GM03348 (cell line): Measurements from ENCODE around the gene IMPG1.
A peak's percentile ranks its signal among the peaks of the same experiment; 100 is the strongest.
"Not testable (repeated sequence)": the region's sequence is repeated elsewhere in the genome, so short reads cannot be mapped to it uniquely, and the experiment has no call there.

Source experiments
- DNase-seq: peaks from one replicate; pipeline ENCODE4 v3.0.0; 2012; ENCODE audit warnings: low spot score

Gene IMPG1

GRCh38 chr6:75946146-75946831 lies 126.2 kb downstream of the IMPG1 start:
- DNase-seq, result no peak

- DNase-seq, result no peak
Observed at GRCh38 chr6:75943381-75943780, 129.1 kb downstream of the IMPG1 start.

GRCh38 chr6:75941509-75941908 lies 131.0 kb downstream of the IMPG1 start:
- DNase-seq, result no peak

GRCh38 chr6:75940564-75940963 lies 131.9 kb downstream of the IMPG1 start:
- no peak for DNase-seq

DNA sequence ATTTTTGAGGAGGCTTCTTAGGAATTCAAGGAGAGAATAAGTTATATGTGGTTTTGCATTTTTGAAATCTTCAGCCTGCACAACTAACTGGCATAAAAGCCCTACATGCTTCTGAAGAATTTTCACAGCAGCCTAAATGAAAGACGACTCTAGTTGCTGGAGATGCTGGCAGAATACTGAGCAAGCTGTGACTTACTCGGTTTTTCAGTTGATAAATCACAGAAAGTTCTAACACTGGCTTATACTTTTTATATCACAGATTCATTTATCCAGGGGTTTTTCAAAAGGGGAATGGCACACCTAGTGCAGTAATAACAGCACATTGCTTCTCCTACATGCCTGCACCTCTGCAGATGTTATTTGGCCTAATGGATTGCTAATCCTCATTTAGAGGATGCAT lies 134.6 kb downstream of the IMPG1 start:
- DNase-seq, result no peak

DNA sequence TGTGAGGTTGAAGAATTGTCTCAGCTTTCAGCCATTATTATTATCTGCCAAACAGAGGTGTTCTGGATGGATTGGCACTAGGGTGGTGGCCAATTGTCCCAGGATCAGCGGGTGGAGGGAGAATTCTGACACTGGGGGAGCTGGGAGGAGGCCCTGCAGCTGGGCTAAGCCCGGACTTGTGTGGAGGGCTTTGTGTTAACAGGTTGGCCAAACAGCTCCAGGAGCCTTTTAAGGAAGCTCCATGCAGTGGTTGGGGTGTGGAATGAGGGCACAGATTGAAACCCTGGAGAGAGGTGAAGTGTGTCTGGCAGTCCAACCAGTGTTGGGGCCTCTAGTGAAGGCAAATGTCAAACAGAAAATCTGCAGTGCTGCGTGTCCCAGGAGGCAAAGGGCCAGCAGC lies 135.8 kb downstream of the IMPG1 start:
- no peak for DNase-seq

- no peak for DNase-seq
Observed at GRCh38 chr6:75935473-75935793, 137.0 kb downstream of the IMPG1 start.

GRCh38 chr6:75934643-75935472 lies 137.6 kb downstream of the IMPG1 start:
- peak; percentile 84 for DNase-seq

DNA sequence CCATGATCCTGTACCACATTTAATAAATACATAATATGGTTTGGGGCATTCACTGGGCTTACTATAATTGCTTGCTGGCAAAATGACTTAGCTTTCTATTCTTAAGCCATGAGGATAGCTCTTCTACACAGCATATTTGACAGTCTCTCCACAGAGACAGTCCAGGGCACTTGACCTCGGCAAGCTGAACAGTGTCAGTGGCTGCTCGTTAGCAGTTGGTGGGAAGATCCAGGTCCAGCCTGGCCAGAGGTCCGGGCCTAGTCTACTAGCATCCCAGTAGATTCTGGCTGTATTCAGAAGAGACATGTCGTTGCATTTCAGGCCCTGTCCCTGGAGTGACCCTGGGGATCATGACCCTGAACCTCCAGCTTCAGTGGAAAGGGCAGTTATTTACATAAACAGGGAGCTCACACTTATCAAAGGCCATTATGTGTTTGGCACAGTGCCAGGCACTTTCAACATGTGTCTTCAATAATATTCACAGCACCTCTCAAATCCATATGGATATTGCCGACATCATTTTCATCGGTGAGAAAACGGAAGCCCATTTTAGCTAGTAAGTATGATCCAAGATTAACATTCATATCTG lies 139.0 kb downstream of the IMPG1 start:
- no peak for DNase-seq

GRCh38 chr6:75932067-75932466 lies 140.4 kb downstream of the IMPG1 start:
- no peak for DNase-seq

DNA sequence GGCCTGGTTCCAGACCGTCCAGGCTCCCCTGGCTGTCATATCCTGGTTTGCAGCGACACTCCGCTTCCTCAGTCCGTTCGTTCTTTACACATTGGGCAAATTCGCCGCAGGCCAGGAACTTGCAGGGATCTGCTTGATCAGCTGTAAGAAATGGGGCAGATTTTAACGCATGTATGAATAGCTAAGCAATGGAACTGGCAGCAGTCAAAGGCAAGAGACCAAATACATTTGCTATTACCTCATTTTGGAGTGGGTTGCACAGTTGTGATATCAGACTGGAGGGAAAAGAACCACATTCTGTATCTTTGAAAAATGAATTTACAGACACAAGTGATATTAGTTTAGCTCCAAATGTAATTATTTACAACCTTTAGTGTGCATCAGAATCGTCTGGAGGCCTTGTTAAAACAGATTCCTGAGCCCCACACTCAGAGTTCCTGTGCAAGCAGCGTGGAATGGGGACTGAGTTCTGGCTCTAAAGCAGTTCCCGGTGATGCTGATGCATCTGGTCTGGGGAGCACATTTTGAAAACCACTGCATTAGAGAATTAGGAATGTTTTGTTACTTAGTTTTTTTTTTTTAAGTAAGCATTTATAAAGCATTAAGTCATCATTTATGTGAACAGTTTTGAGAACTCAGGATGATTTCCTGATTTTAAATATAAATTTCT lies 141.3 kb downstream of the IMPG1 start:
- peak; percentile 12 for DNase-seq

DNA sequence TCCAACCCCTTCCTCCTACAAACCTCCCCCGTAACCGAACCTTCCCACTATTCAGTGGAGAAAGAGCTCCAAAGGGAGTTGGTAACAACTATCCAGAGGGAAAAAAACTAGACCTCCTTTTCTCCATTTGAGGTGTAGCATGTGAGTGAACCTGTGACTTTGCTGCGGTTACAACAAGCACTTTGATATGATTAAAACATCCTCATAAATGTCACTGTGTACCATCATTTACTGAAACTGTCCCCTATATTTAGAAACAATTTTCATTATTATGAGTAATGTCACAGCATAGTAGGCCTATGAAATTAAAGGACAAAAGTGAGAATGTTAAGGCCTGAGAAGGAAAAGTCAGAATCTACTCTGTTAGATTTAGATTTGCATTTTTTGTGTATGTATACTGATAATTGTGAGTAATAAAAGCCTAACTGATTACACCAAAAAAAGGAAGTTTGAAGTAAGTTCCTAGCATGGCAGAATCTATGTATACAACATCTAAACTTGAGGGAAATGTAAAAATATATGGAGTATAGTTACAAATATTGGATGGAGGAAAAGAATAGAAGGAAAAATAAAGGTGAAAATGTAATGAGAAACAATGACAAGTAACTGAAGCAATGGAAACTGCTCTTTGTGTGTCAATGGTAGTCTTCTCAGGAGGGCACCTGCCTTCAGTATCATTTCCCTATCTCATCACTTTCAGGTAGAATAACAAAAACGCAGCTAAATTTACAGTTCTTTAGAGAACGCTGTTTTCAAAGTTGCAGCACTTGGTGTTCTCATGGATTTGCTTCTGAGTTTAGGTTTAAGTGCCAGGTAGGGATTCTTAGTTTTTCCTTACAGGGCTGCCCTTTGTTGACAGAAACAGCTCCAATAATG lies 145.9 kb downstream of the IMPG1 start:
- DNase-seq, result no peak

GRCh38 chr6:75922226-75922625 lies 150.2 kb downstream of the IMPG1 start:
- no peak for DNase-seq

DNA sequence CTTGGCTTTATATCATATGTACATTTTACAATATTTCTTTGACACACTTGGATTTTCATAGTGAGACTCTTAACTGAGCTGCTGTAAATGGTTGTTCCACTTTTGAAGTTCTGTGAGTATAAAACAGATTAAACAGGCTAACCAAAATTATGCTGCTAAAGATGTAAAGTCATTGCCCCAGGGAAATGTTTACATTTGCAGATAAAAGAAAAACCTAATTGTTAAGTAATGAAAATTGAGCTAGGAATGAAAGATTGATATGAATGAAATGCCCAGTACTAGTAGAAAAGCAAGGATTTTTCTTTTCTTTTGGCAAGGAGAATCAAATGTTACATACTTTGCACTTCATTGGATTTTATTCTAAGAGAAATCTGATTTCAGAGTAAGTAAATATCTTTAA lies 159.4 kb downstream of the IMPG1 start:
- DNase-seq, result no peak

GRCh38 chr6:75907444-75907843 lies 165.0 kb downstream of the IMPG1 start:
- DNase-seq, result no peak

- DNase-seq, result no peak
Observed at GRCh38 chr6:75906871-75907270, 165.6 kb downstream of the IMPG1 start.

DNA sequence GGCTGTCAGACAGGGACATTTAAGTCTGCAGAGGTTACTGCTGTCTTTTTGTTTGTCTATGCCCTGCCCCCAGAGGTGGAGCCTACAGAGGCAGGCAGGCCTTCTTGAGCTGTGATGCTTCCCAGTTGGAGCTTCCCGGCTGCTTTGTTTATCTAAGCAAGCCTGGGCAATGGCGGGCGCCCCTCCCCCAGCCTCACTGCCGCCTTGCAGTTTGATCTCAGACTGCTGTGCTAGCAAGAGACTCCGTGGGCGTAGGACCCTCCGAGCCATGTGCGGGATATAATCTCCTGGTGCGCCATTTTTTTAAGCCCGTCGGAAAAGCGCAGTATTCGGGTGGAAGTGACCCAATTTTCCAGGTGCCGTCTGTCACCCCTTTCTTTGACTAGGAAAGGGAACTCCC lies 167.3 kb downstream of the IMPG1 start:
- DNase-seq, result not testable (repeated sequence)

DNA sequence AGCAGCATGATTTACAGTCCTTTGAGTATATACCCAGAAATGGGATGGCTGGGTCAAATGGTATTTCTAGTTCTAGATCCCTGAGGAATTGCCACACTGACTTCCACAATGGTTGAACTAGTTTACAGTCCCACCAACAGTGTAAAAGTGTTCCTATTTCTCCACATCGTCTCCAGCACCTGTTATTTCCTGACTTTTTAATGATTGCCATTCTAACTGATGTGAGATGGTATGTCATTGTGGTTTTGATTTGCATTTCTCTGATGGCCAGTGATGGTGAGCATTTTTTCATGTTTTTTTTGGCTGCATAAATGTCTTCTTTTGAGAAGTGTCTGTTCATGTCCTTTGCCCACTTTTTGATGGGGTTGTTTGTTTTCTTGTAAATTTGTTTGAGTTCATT lies 172.2 kb downstream of the IMPG1 start:
- DNase-seq, result not testable (repeated sequence)

DNA sequence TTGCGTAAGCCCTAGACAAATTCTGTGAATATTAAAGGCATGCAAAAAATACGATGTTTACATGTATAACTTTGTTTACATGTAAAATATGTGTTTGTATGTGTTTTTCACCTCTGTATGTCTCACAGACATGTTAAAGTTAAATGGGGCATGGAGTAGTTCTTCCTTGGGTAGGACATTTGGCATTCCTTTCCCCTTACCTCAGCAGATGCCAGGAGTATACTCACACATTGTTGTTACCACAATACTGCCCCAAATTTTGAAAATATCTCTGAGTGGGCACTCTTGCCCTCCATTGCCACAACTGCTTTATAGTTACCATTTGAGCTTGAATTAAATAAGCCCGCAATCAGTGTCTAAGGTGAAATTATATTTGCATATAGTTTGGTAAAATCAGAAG lies 175.9 kb downstream of the IMPG1 start:
- no peak for DNase-seq

DNA sequence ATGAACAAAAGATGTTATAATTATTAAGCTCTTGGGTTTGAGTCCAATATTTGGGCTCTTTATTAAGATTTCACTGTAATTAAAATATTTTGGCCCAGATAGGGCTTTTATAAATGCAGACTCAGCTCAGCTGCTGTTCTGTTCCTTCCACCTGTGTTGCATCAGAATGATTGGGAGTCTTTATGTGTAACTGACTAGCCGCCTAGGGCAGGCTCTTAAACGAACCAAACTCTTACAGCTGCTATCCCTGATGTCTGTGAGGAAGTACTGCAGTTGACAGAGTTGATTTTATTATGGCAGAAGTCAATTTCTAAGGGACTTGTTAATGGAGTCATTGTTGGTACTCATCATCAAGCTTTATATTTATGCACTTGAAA lies 178.7 kb downstream of the IMPG1 start:
- DNase-seq, result no peak

DNA sequence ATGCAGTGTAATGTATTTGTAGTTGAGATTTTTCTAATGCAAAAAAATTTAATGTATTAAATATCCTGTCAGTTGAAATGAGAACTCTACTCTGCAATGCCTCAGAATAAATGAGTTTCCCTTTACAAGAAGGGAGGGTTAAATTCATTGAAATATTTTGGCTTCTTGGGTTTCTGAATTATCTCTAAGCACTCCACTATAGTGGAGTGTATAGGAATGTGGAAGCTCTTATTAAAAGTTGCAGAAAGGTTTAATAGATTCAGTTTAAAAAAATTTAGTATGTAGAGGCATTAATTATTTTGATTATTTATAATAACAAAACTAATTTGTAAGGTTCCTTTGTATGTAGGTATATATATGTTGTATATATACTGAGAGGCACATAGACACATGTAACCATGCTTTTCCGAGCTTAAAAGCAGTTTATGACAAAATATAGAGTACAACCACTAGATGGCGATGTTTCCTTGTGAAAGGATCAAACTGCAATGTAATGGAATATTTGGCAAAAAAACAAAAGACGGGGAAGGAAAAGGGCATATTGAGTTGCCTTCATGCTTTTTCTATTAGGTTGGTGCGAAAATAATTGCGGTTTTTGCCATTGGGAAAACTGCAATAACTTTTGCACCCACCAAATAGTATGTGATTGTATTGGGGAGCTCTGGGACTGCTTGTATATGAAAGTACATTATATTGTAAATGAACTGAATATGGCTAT lies 179.2 kb downstream of the IMPG1 start:
- DNase-seq, result peak; percentile 66
